NCI-H748 (cell line): ENCODE results near the gene TXLNA.
"Not testable (repeated sequence)": the region's sequence is repeated elsewhere in the genome, so short reads cannot be mapped to it uniquely, and the experiment has no call there.

ENCODE experiments used
- DNase-seq: peaks from one replicate; lab custom pipeline; 2025; ENCODE audit not compliant: unreplicated experiment; lab: John Stamatoyannopoulos, UW

The TXLNA gene

GRCh38 chr1:32179443-32180185, at the start of gene TXLNA:
Gene TXLNA, plus strand, starts transcription at chr1:32179675. Its CDS starts 671 bp downstream, at chr1:32180346.
- DNase-seq, result peak; percentile 92

DNA sequence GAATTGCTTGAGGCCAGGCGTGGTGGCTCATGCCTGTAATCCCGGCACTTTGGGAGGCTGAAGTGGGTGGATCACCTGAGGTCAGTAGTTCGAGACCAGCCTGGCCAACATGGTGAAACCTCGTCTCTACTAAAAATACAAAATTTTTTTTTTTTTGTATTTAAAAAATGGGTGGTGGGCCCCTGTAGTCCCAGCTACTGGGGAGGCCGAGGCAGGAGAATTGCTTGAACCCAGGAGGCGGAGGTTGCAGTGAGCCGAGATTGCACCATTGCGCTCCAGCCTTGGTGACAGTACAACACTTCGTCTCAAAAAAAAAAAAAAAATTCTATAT, 45.6 kb upstream of the TXLNA start:
- not testable (repeated sequence) for DNase-seq

DNA sequence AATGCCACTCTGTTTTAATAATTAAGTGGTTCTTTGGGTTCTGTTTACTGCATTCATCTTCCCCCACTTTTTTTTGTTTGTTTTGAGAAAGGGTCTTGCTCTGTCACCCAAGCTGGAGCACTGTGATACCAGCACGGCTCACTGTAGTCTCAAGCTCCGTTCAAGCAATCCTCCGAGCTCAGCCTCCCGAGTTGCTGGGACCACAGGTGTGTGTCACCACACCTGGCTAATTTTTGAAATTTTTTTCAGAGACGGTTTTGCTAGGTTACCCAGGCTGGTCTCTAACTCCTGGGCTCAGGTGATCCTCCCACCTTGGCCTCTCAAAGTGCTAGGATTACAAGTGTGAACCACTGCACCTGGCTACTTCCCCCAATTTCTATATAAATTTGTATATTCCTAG, 42.4 kb upstream of the TXLNA start:
- DNase-seq, result no peak

GRCh38 chr1:32138965-32139364, 40.5 kb upstream of the TXLNA start:
- peak; percentile 15 for DNase-seq

DNA sequence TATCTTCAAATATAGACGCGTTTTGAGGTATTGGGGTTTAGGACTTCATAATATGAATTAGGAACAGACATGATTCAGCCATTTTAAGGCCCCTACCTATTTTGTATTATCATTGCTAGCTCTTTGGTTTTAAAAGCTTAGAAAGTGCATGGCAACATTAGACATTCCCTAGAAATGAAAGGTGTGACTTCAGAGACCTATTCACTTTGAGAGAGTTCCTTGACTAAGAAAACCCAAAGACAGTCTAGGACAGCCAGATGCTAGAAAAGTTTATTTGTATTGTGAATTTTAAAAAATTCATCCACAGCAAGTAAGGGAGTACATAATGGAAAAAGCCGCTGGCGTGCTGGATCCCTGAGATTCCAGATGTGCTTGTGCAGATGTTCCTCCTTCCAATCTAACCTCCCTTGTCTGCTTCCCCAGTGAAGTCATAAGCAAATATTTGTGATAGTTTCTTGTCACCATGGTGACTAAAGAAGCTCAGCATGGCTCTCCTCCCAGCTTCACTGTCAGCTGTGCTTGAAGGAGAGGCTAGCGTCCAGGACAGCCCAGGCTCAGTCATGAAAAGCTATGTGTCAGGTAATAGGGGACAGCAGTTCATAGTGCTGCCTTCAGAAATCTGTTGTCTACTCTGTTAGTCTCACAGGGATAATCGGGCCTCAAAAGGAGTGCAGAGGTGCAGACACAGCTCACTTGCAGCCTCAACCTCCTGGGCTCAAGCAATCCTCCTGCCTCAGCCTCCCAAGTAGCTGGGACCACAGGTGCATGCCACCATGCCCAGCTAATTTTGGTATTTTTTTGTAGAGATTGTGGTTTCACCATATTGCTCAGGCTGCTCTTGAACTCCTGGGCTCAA, 36.8 kb upstream of the TXLNA start:
- DNase-seq, result peak; percentile 52

- not testable (repeated sequence) for DNase-seq
These were observed 36.2 kb upstream of the TXLNA start for GRCh38 chr1:32143302-32143695.

- no peak for DNase-seq
These were observed 35.4 kb upstream of the TXLNA start for GRCh38 chr1:32144033-32144432.

- DNase-seq, result not testable (repeated sequence)
These were observed 31.7 kb upstream of the TXLNA start for GRCh38 chr1:32147799-32148198.

GRCh38 chr1:32150847-32151246, 28.6 kb upstream of the TXLNA start:
- DNase-seq, result no peak

DNA sequence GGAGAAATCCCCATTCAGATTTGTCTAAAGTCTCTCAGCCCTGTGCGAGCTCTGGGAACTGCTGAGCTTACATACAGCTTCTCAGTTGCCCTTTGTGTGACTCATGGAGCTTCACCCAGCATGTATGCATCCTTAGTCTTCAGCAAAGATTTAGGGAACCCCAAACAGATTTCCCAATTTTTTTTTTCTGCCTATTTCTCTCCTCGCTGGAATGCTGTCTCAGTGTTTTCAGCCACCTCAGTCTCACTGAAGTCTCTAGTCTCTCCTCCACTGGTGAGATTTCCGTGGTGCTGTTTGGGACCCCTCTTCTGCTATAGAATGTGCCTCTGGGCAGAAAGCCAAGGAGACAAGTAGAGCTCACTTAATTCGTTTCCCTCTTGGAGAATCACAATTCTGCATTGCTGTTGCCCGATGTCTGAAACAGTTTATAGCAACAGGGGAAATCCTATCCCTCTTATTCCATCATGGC, 28.1 kb upstream of the TXLNA start:
- no peak for DNase-seq

- DNase-seq, result no peak
These were observed 20.3 kb upstream of the TXLNA start for GRCh38 chr1:32159189-32159588.

DNA sequence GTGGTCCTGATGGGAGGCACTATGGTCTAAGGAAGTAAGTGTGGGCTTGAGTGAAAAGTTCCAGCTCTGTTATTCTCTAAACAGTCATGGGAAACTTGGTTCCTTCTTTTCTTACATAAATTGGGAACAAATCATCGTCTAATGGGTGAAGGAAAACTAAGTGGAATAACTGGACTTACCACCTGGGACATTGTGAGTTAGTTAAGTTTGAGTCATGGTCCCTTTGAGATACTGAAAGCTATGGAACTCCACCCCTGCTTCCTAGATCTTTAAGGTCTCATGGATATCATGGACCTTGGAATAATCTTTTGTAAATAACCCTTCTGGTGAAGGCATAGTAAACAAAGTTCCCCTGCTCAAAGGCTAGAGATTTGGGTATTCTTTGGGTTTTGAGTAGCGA, 16.1 kb upstream of the TXLNA start:
- no peak for DNase-seq

DNA sequence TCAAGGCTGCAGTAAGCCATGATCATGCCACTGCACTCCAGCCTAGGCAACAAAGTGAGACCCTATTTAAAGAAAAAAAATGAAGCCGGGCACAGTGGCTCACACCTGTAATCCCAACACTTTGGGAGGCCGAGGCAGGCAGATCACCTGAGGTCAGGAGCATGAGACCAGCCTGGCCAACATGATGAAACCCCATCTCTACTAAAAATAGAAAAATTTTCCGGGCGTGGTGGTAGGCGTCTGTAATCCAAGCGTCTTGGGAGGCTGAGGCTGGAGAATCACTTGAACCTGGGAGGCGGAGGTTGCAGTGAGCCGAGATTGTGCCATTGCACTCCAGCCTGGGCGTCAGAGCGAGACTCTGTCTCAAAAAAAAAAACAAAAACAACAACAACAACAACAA, 13.8 kb upstream of the TXLNA start:
- DNase-seq, result not testable (repeated sequence)

DNA sequence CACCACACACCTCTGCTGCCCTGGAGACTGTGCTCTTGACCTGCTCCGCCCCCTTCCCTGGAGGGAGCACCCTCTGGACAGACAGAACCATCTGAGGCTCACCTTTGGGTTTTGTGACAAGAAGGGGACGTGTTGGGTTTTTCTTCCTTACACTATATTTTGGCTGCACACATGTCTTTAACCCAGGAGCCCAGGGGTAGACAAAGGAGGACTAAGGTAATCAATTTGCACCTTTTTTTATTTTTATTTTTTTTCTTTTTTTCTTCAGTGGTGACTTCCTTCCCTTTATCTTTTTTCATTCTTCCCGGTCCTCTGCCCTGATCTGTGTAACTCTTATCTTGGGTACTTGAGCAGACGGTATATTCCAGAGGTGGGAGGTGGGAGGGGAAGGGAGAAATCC, 8.5 kb upstream of the TXLNA start:
- DNase-seq, result no peak

GRCh38 chr1:32172621-32173245, 6.7 kb upstream of the TXLNA start:
- no peak for DNase-seq

- no peak for DNase-seq
These were observed 889 bp upstream of the TXLNA start for GRCh38 chr1:32178380-32179192.

- DNase-seq, result no peak
These were observed 357 bp upstream of the TXLNA start for GRCh38 chr1:32179193-32179442.

DNA sequence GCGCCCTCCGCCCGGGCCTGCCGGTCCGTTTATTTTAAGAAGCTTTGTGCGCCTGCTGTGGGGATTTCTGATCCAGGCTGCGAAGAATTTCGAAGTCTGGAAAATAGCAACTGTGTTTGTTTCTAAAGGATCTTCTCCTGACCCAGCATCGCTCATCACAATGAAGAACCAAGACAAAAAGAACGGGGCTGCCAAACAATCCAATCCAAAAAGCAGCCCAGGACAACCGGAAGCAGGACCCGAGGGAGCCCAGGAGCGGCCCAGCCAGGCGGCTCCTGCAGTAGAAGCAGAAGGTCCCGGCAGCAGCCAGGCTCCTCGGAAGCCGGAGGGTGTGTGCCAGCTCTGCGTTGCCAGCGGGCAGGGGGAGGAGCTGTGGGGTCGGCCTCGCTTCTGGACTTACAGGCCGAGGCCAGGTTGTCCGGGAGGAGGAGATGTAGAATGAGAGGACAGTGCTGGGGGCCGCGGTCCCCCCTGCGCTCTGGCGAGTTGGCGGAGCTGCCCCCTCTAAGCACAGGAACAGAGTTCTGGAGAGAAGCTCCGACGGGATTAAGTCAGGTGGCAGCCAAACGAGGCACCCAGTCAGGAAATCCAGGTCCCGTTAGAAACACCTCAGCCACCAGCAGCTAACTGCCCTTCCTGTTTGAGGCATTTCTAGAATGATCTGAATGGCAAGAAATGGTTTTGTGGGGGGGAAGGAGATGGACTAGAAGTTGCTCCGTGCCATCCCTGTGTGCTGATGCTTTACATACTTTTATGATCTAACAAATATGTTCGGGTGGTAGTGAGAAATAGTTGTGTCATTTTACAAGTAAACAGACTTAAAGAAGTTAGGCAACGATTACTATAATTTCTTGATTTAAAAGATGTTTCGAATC, 948 bp downstream of the TXLNA start:
- peak; percentile 48 for DNase-seq

GRCh38 chr1:32181065-32181464, 1.6 kb downstream of the TXLNA start:
- DNase-seq, result no peak

DNA sequence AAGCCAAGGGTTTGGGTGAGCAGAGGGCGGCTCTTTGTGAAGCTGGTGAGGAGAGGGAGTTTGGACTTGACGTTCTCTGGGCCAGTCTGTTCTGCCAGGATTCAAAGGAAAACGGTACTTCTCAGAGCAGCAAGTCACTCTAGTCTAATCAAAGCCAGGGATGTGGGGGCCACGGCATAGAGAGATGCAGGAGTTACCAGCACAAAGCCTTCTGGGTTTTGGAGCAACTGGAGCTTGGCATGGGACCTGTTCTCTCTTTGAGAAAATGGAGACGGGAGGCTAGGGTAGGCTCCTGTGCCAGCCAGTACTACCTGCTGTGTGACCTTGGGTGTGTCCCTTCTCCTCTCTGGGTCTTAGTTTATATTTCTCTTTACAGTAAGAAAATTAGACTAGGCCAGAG, 2.1 kb downstream of the TXLNA start:
- DNase-seq, result no peak
